H9 (cell line): Measurements from ENCODE around the gene MTF1. TPM values are rescaled to one million over a fixed set of nuclear protein-coding genes. Genes with fewer than 3 reads are reported as not detected.

Source experiments
- DNase-seq: peaks from one replicate; pipeline ENCODE4 v3.0.0-alpha.2; 2017
- H2AFZ ChIP-seq: one replicate; pipeline ENCODE4 v1.6.1; 2013; ENCODE audit warnings: mild to moderate bottlenecking, low read length, control low read depth, moderate library complexity
- H2AK5ac ChIP-seq: 2 replicates; pipeline ENCODE4 v1.6.1; 2013; ENCODE audit warnings: low read length, control low read depth, mixed read lengths; ENCODE audit not compliant: insufficient read length
- H2BK120ac ChIP-seq: one replicate; pipeline ENCODE4 v1.6.1; 2013; ENCODE audit warnings: low read depth, mild to moderate bottlenecking, low read length, control low read depth, inconsistent platforms; ENCODE audit not compliant: poor library complexity, severe bottlenecking
- H2BK12ac ChIP-seq: 2 replicates; pipeline ENCODE4 v1.6.1; 2013; ENCODE audit warnings: low read length, control low read depth, mixed read lengths, low read depth; ENCODE audit not compliant: insufficient read length
- H2BK15ac ChIP-seq: 2 replicates; pipeline ENCODE4 v1.6.1; 2013; ENCODE audit warnings: low read depth, low read length, control low read depth
- H2BK20ac ChIP-seq: one replicate; pipeline ENCODE4 v1.6.1; 2013; ENCODE audit warnings: low read depth, mild to moderate bottlenecking, low read length, control low read depth, inconsistent platforms; ENCODE audit not compliant: poor library complexity, severe bottlenecking
- H2BK5ac ChIP-seq: 2 replicates; pipeline ENCODE4 v1.6.1; 2013; ENCODE audit warnings: low read length, control low read depth, mixed read lengths; ENCODE audit not compliant: insufficient read length
- H3K14ac ChIP-seq: 2 replicates; pipeline ENCODE4 v1.6.1; 2013; ENCODE audit warnings: low read length, control low read depth; ENCODE audit not compliant: insufficient read depth
- H3K18ac ChIP-seq: 2 replicates; pipeline ENCODE4 v1.6.1; 2013; ENCODE audit warnings: low read depth, mild to moderate bottlenecking, mixed read lengths, low read length, control low read depth; ENCODE audit not compliant: insufficient read length
- H3K23ac ChIP-seq: 2 replicates; pipeline ENCODE4 v1.6.1; 2013; ENCODE audit warnings: low read length, control low read depth, mixed read lengths, low read depth; ENCODE audit not compliant: insufficient read length
- H3K23me2 ChIP-seq: 2 replicates; pipeline ENCODE4 v1.6.1; 2013; ENCODE audit warnings: low read depth, mild to moderate bottlenecking, mixed read lengths, low read length, control low read depth; ENCODE audit not compliant: insufficient read length, poor library complexity, severe bottlenecking
- H3K27ac ChIP-seq: 2 replicates; pipeline ENCODE4 v1.5.1; 2013; ENCODE audit warnings: low read length, control low read depth, mixed read lengths, low read depth; ENCODE audit not compliant: insufficient read length
- H3K27me3 ChIP-seq: 2 replicates; pipeline ENCODE4 v1.6.1; 2013; ENCODE audit warnings: low read length, control low read depth, inconsistent platforms; ENCODE audit not compliant: insufficient read depth
- H3K4ac ChIP-seq: 2 replicates; pipeline ENCODE4 v1.6.1; 2013; ENCODE audit warnings: low read depth, mild to moderate bottlenecking, control low read depth, inconsistent platforms, low read length, moderate library complexity
- H3K4me1 ChIP-seq: 2 replicates; pipeline ENCODE4 v1.6.1; 2013; ENCODE audit warnings: low read length, control low read depth, inconsistent platforms; ENCODE audit not compliant: insufficient read depth
- H3K4me2 ChIP-seq: 2 replicates; pipeline ENCODE4 v1.6.1; 2013; ENCODE audit warnings: low read length, control low read depth, mixed read lengths; ENCODE audit not compliant: insufficient read length, insufficient read depth
- H3K56ac ChIP-seq: 2 replicates; pipeline ENCODE4 v1.6.1; 2013; ENCODE audit warnings: low read depth, mild to moderate bottlenecking, mixed read lengths, low read length, control low read depth; ENCODE audit not compliant: insufficient read length
- H3K79me1 ChIP-seq: 2 replicates; pipeline ENCODE4 v1.6.1; 2013; ENCODE audit warnings: low read depth, mild to moderate bottlenecking, moderate library complexity, low read length, control low read depth, inconsistent platforms; ENCODE audit not compliant: insufficient read depth, poor library complexity, severe bottlenecking
- H3K79me2 ChIP-seq: 2 replicates; pipeline ENCODE4 v1.6.1; 2013; ENCODE audit warnings: low read length, control low read depth, inconsistent platforms; ENCODE audit not compliant: insufficient read depth
- H3K9ac ChIP-seq: 2 replicates; pipeline ENCODE4 v1.6.1; 2013; ENCODE audit warnings: low read length, control low read depth, mixed read lengths; ENCODE audit not compliant: insufficient read length; ENCODE audit errors: extremely low read depth
- H3K9me3 ChIP-seq: one replicate; pipeline ENCODE4 v1.6.1; 2013; ENCODE audit warnings: low read depth, low read length, inconsistent platforms; ENCODE audit not compliant: control insufficient read depth
- H3T11ph ChIP-seq: one replicate; pipeline ENCODE4 v1.6.1; 2013; ENCODE audit warnings: mild to moderate bottlenecking, low read length, control low read depth, inconsistent platforms
- H4K20me1 ChIP-seq: one replicate; pipeline ENCODE4 v1.6.1; 2013; ENCODE audit not compliant: control insufficient read depth, insufficient read length, insufficient read depth
- H4K5ac ChIP-seq: 2 replicates; pipeline ENCODE4 v1.6.1; 2013; ENCODE audit warnings: low read depth, mild to moderate bottlenecking, mixed read lengths, low read length, control low read depth; ENCODE audit not compliant: insufficient read length
- H4K8ac ChIP-seq: replicated peaks from 2 replicates; pipeline ENCODE4 v1.6.1; 2013; ENCODE audit warnings: low read length, control low read depth, mixed read lengths, low read depth; ENCODE audit not compliant: insufficient read length
- H4K91ac ChIP-seq: 2 replicates; pipeline ENCODE4 v1.6.1; 2013; ENCODE audit warnings: low read depth, mild to moderate bottlenecking, moderate library complexity, mixed read lengths, low read length, control low read depth; ENCODE audit not compliant: insufficient read length
- H3K27ac Mint-ChIP-seq, 3 experiments: 2 replicates in 2 of 3; 3 replicates in 1 of 3; pipeline ENCODE4 v1.8.0; 2020 to 2021; ENCODE audit warnings: mixed read lengths in 3 of 3, mild to moderate bottlenecking in 1 of 3, moderate library complexity in 1 of 3
- H3K27me3 Mint-ChIP-seq: 2 replicates; pipeline ENCODE4 v1.8.0; 2021; ENCODE audit warnings: low read depth, mild to moderate bottlenecking, moderate library complexity, mixed read lengths
- H3K36me3 Mint-ChIP-seq, 3 experiments: 2 replicates in 2 of 3; 3 replicates in 1 of 3; pipeline ENCODE4 v1.8.0; 2020 to 2021; ENCODE audit warnings: low read depth in 3 of 3, mixed read lengths in 3 of 3; ENCODE audit not compliant: insufficient read depth in 1 of 3
- H3K4me1 Mint-ChIP-seq, 2 experiments: 2 replicates each; pipeline ENCODE4 v1.8.0; 2020; ENCODE audit warnings: mixed read lengths in 2 of 2
- H3K4me3 Mint-ChIP-seq, 2 experiments: 2 replicates in 1 of 2; 3 replicates in 1 of 2; pipeline ENCODE4 v1.8.0; 2020 to 2021; ENCODE audit warnings: mild to moderate bottlenecking in 2 of 2, mixed read lengths in 2 of 2, moderate library complexity in 1 of 2
- H3K9me3 Mint-ChIP-seq, 2 experiments: 2 replicates in 1 of 2; 3 replicates in 1 of 2; pipeline ENCODE4 v1.8.0; 2020; ENCODE audit warnings: mild to moderate bottlenecking in 2 of 2, mixed read lengths in 2 of 2, moderate library complexity in 1 of 2
- WGBS: extraction: QIAGEN DNeasy Blood & Tissue Kit; methylation state at CpG from one replicate; pipeline ENCODE4 v1.1.7; 2013; ENCODE audit warnings: missing lambda C conversion rate, low lambda C conversion rate, mixed read lengths; ENCODE audit not compliant: insufficient read length; ENCODE audit errors: extremely low coverage; 5-methylcytosine and 5-hydroxymethylcytosine counted together
- total RNA-seq: library from RNA; stranded (reverse); gene quantifications from 2 replicates; pipeline ENCODE4 v1.2.1, GENCODE V29; 2021
- TF ChIP-seq, protein P1 (sequence below): fragments of 200-600 bp; sonication (generic); conservative IDR thresholded peaks from 3 replicates; pipeline ENCODE4 v1.8.0; 2021; ENCODE audit warnings: antibody characterized with exemption, mild to moderate bottlenecking

The MTF1 gene
- total RNA-seq, 1 experiment from 2014 or later = 17.0 TPM

DNA sequence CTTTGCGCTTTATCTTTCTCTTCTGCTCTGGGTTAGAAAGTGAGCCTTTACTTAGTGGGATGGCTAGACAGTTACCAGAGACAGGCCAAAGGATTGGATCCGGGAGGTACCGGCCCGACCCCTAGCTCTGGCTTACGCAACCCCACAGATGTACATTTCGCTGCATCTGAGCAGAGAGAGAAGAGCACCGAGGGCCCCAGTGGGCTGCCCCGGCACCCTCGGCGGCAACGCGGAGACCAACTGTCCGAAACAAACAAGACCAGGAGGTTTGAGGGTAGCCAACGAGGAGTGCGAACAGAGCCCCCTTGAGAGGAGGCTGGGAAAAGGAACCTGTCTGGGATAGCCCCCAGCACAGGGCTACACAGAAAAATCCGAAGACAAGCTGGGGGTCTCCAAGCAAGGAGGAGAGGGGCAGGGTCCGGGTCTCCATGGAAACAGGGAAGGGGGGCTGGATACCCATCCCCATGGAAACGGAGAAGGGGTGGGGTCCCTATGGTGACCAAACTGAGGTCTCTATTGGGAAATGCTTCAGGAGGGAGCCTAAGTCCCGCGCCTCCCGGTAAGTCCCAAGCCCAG lies 373 bp downstream of the MTF1 start:
- H3K27me3 Mint-ChIP-seq = no peaks in the 10 kb centered on the region
- Histone ChIP-seq H2BK12ac (no peak overlapping the region), H3K4me2 (peak overlapping the region; percentile 68), H3K4me1 (no peaks in the 10 kb centered on the region), H3K9me3 (no peaks in the 10 kb centered on the region), H3K4ac (no peak overlapping the region), H2BK20ac (no peak overlapping the region), H3T11ph (no peak overlapping the region), H3K56ac (no peak overlapping the region), H3K9ac (peak overlapping the region; percentile 35), H2BK15ac (no peak overlapping the region), H3K27me3 (no peaks in the 10 kb centered on the region), H3K18ac (peak overlapping the region; percentile 61), H4K20me1 (no peaks in the 10 kb centered on the region), H3K23ac (no peak overlapping the region), H3K14ac (peak overlapping the region; percentile 68; the same call in 1 of the 2 replicates), H4K8ac (no peak overlapping the region), H3K79me1 (peaks cover 4% of the 10 kb centered on the region), H4K5ac (no peak overlapping the region), H2AFZ (no peak overlapping the region), H3K27ac (no peak overlapping the region), H4K91ac (no peak overlapping the region), H2BK120ac (no peak overlapping the region), H2BK5ac (no peak overlapping the region), H3K79me2 (peaks cover 2% of the 10 kb centered on the region; the same call in 1 of the 2 replicates), H3K23me2 (peaks cover 8% of the 10 kb centered on the region), H2AK5ac (no peak overlapping the region)
- H3K4me3 Mint-ChIP-seq = peak overlapping the region; percentile 93 to 98
- H3K9me3 Mint-ChIP-seq = no peaks in the 10 kb centered on the region
- TF ChIP-seq, protein P1, sequence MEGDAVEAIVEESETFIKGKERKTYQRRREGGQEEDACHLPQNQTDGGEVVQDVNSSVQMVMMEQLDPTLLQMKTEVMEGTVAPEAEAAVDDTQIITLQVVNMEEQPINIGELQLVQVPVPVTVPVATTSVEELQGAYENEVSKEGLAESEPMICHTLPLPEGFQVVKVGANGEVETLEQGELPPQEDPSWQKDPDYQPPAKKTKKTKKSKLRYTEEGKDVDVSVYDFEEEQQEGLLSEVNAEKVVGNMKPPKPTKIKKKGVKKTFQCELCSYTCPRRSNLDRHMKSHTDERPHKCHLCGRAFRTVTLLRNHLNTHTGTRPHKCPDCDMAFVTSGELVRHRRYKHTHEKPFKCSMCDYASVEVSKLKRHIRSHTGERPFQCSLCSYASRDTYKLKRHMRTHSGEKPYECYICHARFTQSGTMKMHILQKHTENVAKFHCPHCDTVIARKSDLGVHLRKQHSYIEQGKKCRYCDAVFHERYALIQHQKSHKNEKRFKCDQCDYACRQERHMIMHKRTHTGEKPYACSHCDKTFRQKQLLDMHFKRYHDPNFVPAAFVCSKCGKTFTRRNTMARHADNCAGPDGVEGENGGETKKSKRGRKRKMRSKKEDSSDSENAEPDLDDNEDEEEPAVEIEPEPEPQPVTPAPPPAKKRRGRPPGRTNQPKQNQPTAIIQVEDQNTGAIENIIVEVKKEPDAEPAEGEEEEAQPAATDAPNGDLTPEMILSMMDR = no peak
- H3K27ac Mint-ChIP-seq = peak overlapping the region; percentile 70 to 98 (median 72); a peak in 4 of 7 replicates
- no CpG with 5 or more reads among the region's 21 CpGs for WGBS
- H3K4me1 Mint-ChIP-seq = peaks cover 9 to 12% of the 10 kb centered on the region in 2 experiments
- H3K36me3 Mint-ChIP-seq = peaks cover 1 to 23% (median 21%) of the 10 kb centered on the region in 3 experiments
- DNase-seq = no peak
